Activated CD4-positive, alpha-beta T cell treated with anti-CD3 and anti-CD28 coated beads for 36 hours (primary cell): ENCODE data around the gene TMEM164. TPM values are rescaled to one million over a fixed set of nuclear protein-coding genes. Genes with fewer than 3 reads are reported as not detected.

Source experiments
- ATAC-seq: fragments of 200-7000 bp; cut with Tn5 transposase; one replicate; pipeline ENCODE4 v1.10.0; 2021; ENCODE audit warnings: mild to moderate bottlenecking, moderate library complexity
- CTCF ChIA-PET: fragments of 350-600 bp; sonication (Branson Sonifier 250); formaldehyde crosslinking; loops from one replicate; lab custom pipeline; 2021; ENCODE audit warnings: antibody characterized with exemption; lab: Charles Lee
- POLR2A ChIA-PET: fragments of 350-600 bp; sonication (Branson Sonifier 250); formaldehyde crosslinking; loops from one replicate; lab custom pipeline; 2021; ENCODE audit warnings: antibody characterized with exemption, inconsistent platforms; lab: Charles Lee
- DNase-seq: peaks from one replicate; pipeline ENCODE4 v3.0.0-alpha.2; 2020
- H3K27ac Mint-ChIP-seq: one replicate; pipeline ENCODE4 v1.8.0; 2021; ENCODE audit warnings: mixed read lengths
- H3K27me3 Mint-ChIP-seq: one replicate; pipeline ENCODE4 v1.8.0; 2021; ENCODE audit warnings: mixed read lengths
- H3K36me3 Mint-ChIP-seq: one replicate; pipeline ENCODE4 v1.8.0; 2021; ENCODE audit warnings: low read depth, mixed read lengths
- H3K4me1 Mint-ChIP-seq: one replicate; pipeline ENCODE4 v1.8.0; 2021; ENCODE audit warnings: mixed read lengths
- H3K4me3 Mint-ChIP-seq: one replicate; pipeline ENCODE4 v1.8.0; 2021; ENCODE audit warnings: mild to moderate bottlenecking, moderate library complexity, mixed read lengths
- H3K9me3 Mint-ChIP-seq: one replicate; pipeline ENCODE4 v1.8.0; 2021; ENCODE audit warnings: low read depth, mixed read lengths
- intact Hi-C, 2 experiments: fragments of 100-400 bp; cut with DNase I in 1 of 2; cut with micrococcal nuclease in 1 of 2; formaldehyde crosslinking; loops; one replicate each; pipeline versions ENCODE4 v1.14.2 to v1.15.1; 2022 to 2024; cut with DNase I, micrococcal nuclease
- total RNA-seq, 2 experiments: library from RNA; stranded (reverse); gene quantifications; one replicate each; pipeline ENCODE4 v1.2.3, GENCODE V29; 2021

Gene TMEM164
- total RNA-seq, 2 experiments from 2014 or later: 10.5 to 12.2 TPM

- peaks cover 3% of the 10 kb centered on the region for H3K36me3 Mint-ChIP-seq
- CTCF ChIA-PET: no interaction called here
- DNase-seq (no peak), ATAC-seq (no peak)
- POLR2A ChIA-PET: no interaction called here
- no peaks in the 10 kb centered on the region for H3K27me3 Mint-ChIP-seq
- peaks cover 19% of the 10 kb centered on the region for H3K4me1 Mint-ChIP-seq
- no peak overlapping the region for H3K27ac Mint-ChIP-seq
- H3K9me3 Mint-ChIP-seq: no peaks in the 10 kb centered on the region
- no peak overlapping the region for H3K4me3 Mint-ChIP-seq
- intact Hi-C loops: no loop called here
Observed at GRCh38 chrX:110043506-110043905, 40.6 kb downstream of the TMEM164 start.

- no peak overlapping the region for H3K4me3 Mint-ChIP-seq
- H3K4me1 Mint-ChIP-seq: peaks cover 19% of the 10 kb centered on the region
- CTCF ChIA-PET: interaction anchor here (0.6 to 0.7 kb wide), 2 partner anchors 14 to 648 kb away, joined by 3 to 4 read pairs; no protein-coding TSS in a partner anchor
- H3K36me3 Mint-ChIP-seq: no peaks in the 10 kb centered on the region
- H3K9me3 Mint-ChIP-seq: no peaks in the 10 kb centered on the region
- DNase-seq (no peak), ATAC-seq (no peak)
- no peaks in the 10 kb centered on the region for H3K27me3 Mint-ChIP-seq
- intact Hi-C loops: loop anchor here in 1 of 2 experiments (1.0 kb wide), 1 partner anchor 12 kb away; no protein-coding TSS in a partner anchor
- POLR2A ChIA-PET: no interaction called here
- no peak overlapping the region for H3K27ac Mint-ChIP-seq
Observed at GRCh38 chrX:110044346-110045249, 41.7 kb downstream of the TMEM164 start.

GRCh38 chrX:110045421-110045820, 42.5 kb downstream of the TMEM164 start:
- POLR2A ChIA-PET: no interaction called here
- DNase-seq (no peak), ATAC-seq (no peak)
- CTCF ChIA-PET: interaction anchor here (0.6 kb wide), 1 partner anchor 648 kb away, joined by 3 read pairs; no protein-coding TSS in a partner anchor
- intact Hi-C loops: no loop called here
- no peak overlapping the region for H3K4me3 Mint-ChIP-seq
- no peaks in the 10 kb centered on the region for H3K9me3 Mint-ChIP-seq
- H3K27ac Mint-ChIP-seq: no peak overlapping the region
- H3K4me1 Mint-ChIP-seq: peaks cover 19% of the 10 kb centered on the region
- H3K27me3 Mint-ChIP-seq: no peaks in the 10 kb centered on the region
- H3K36me3 Mint-ChIP-seq: no peaks in the 10 kb centered on the region

GRCh38 chrX:110046001-110046400, 43.1 kb downstream of the TMEM164 start:
- Mint-ChIP-seq H3K27ac (no peak overlapping the region), H3K4me1 (peaks cover 19% of the 10 kb centered on the region), H3K4me3 (no peak overlapping the region), H3K36me3 (no peaks in the 10 kb centered on the region), H3K9me3 (no peaks in the 10 kb centered on the region), H3K27me3 (no peaks in the 10 kb centered on the region)
- DNase-seq: no peak
- ATAC-seq: no peak
- ChIA-PET POLR2A (no interaction called here), CTCF (no interaction called here)
- intact Hi-C loops: no loop called here

GRCh38 chrX:110046971-110047370, 44.1 kb downstream of the TMEM164 start:
- Mint-ChIP-seq H3K4me3 (no peak overlapping the region), H3K27ac (no peak overlapping the region), H3K9me3 (no peaks in the 10 kb centered on the region), H3K4me1 (peaks cover 14% of the 10 kb centered on the region), H3K36me3 (no peaks in the 10 kb centered on the region), H3K27me3 (no peaks in the 10 kb centered on the region)
- intact Hi-C loops: no loop called here
- no peak for DNase-seq
- POLR2A ChIA-PET: no interaction called here
- CTCF ChIA-PET: no interaction called here
- ATAC-seq: no peak

GRCh38 chrX:110049096-110049495, 46.2 kb downstream of the TMEM164 start:
- ChIA-PET POLR2A (no interaction called here), CTCF (no interaction called here)
- Mint-ChIP-seq H3K27me3 (no peaks in the 10 kb centered on the region), H3K4me1 (peaks cover 6% of the 10 kb centered on the region), H3K9me3 (no peaks in the 10 kb centered on the region), H3K27ac (no peak overlapping the region), H3K36me3 (peaks cover under 1% of the 10 kb centered on the region), H3K4me3 (no peak overlapping the region)
- intact Hi-C loops: no loop called here
- DNase-seq: no peak
- ATAC-seq: no peak

GRCh38 chrX:110050386-110050785, 47.5 kb downstream of the TMEM164 start:
- H3K4me3 Mint-ChIP-seq: no peak overlapping the region
- no peaks in the 10 kb centered on the region for H3K27me3 Mint-ChIP-seq
- ChIA-PET POLR2A (no interaction called here), CTCF (no interaction called here)
- H3K27ac Mint-ChIP-seq: no peak overlapping the region
- H3K36me3 Mint-ChIP-seq: peaks cover 7% of the 10 kb centered on the region
- intact Hi-C loops: no loop called here
- no peak for ATAC-seq
- no peaks in the 10 kb centered on the region for H3K9me3 Mint-ChIP-seq
- peaks cover 4% of the 10 kb centered on the region for H3K4me1 Mint-ChIP-seq
- no peak for DNase-seq

GRCh38 chrX:110050901-110051300, 48.0 kb downstream of the TMEM164 start:
- Mint-ChIP-seq H3K36me3 (peaks cover 7% of the 10 kb centered on the region), H3K4me1 (peaks cover 7% of the 10 kb centered on the region), H3K27ac (no peak overlapping the region), H3K9me3 (no peaks in the 10 kb centered on the region), H3K4me3 (no peak overlapping the region), H3K27me3 (no peaks in the 10 kb centered on the region)
- DNase-seq (no peak), ATAC-seq (no peak)
- CTCF ChIA-PET: no interaction called here
- POLR2A ChIA-PET: no interaction called here
- intact Hi-C loops: no loop called here

- peaks cover 14% of the 10 kb centered on the region for H3K4me1 Mint-ChIP-seq
- ChIA-PET POLR2A (no interaction called here), CTCF (interaction anchor here (0.6 kb wide), 1 partner anchor 15 kb away, joined by 3 read pairs; no protein-coding TSS in a partner anchor)
- no peak for ATAC-seq
- H3K36me3 Mint-ChIP-seq: peaks cover 10% of the 10 kb centered on the region
- intact Hi-C loops: no loop called here
- no peak for DNase-seq
- no peaks in the 10 kb centered on the region for H3K27me3 Mint-ChIP-seq
- no peaks in the 10 kb centered on the region for H3K9me3 Mint-ChIP-seq
- no peak overlapping the region for H3K27ac Mint-ChIP-seq
- H3K4me3 Mint-ChIP-seq: no peak overlapping the region
Observed at GRCh38 chrX:110051559-110051958, 48.6 kb downstream of the TMEM164 start.

- Mint-ChIP-seq H3K9me3 (no peaks in the 10 kb centered on the region), H3K4me3 (no peak overlapping the region), H3K36me3 (peaks cover 10% of the 10 kb centered on the region), H3K4me1 (peaks cover 14% of the 10 kb centered on the region), H3K27me3 (no peaks in the 10 kb centered on the region), H3K27ac (no peak overlapping the region)
- ChIA-PET POLR2A (no interaction called here), CTCF (interaction anchor here (0.6 to 0.7 kb wide), 2 partner anchors 230 to 1454 kb away, joined by 3 read pairs; no protein-coding TSS in a partner anchor)
- no peak for DNase-seq
- no peak for ATAC-seq
- intact Hi-C loops: no loop called here
Observed at GRCh38 chrX:110052303-110052702, 49.4 kb downstream of the TMEM164 start.

GRCh38 chrX:110053453-110053852, 50.5 kb downstream of the TMEM164 start:
- ChIA-PET POLR2A (no interaction called here), CTCF (no interaction called here)
- Mint-ChIP-seq H3K36me3 (peaks cover 10% of the 10 kb centered on the region), H3K4me3 (no peak overlapping the region), H3K27ac (no peak overlapping the region), H3K4me1 (peaks cover 14% of the 10 kb centered on the region), H3K9me3 (no peaks in the 10 kb centered on the region), H3K27me3 (no peaks in the 10 kb centered on the region)
- intact Hi-C loops: no loop called here
- ATAC-seq: no peak
- no peak for DNase-seq

- ATAC-seq: no peak
- Mint-ChIP-seq H3K27me3 (no peaks in the 10 kb centered on the region), H3K36me3 (peaks cover 12% of the 10 kb centered on the region), H3K4me3 (no peak overlapping the region), H3K27ac (no peak overlapping the region), H3K9me3 (no peaks in the 10 kb centered on the region), H3K4me1 (peaks cover 14% of the 10 kb centered on the region)
- ChIA-PET CTCF (interaction anchor here (0.8 kb wide), 1 partner anchor 82 kb away, joined by 4 read pairs; no protein-coding TSS in a partner anchor), POLR2A (no interaction called here)
- no peak for DNase-seq
- intact Hi-C loops: loop anchor here in 1 of 2 experiments (1.0 kb wide), 1 partner anchor 11 kb away; no protein-coding TSS in a partner anchor
Observed at GRCh38 chrX:110055616-110056015, 52.7 kb downstream of the TMEM164 start.
